H1 (cell line): ENCODE measurements around the gene OSBPL2. TPM values are rescaled to one million over a fixed set of nuclear protein-coding genes. Genes with fewer than 3 reads are reported as not detected.

ENCODE experiments used
- CHD7 ChIP-seq: fragments of 300-600 bp; sonication (generic); IDR thresholded peaks from 2 replicates; pipeline ENCODE4 v1.7.1; 2012; ENCODE audit warnings: low read length, moderate library complexity, mild to moderate bottlenecking, inconsistent platforms; ENCODE audit not compliant: insufficient replicate concordance
- CTBP2 ChIP-seq: IDR thresholded peaks from 2 replicates; pipeline ENCODE4 v1.7.0; 2011; ENCODE audit warnings: borderline replicate concordance, mild to moderate bottlenecking, moderate library complexity, mixed read lengths, low read length; ENCODE audit not compliant: insufficient read depth, insufficient read length
- HDAC6 ChIP-seq: IDR thresholded peaks from one replicate; pipeline ENCODE4 v1.7.1; 2012; ENCODE audit warnings: low read depth, mild to moderate bottlenecking, inconsistent platforms, low read length, moderate library complexity
- KDM4A ChIP-seq: IDR thresholded peaks from one replicate; pipeline ENCODE4 v1.7.1; 2012; ENCODE audit warnings: low read depth, mild to moderate bottlenecking, moderate library complexity, low read length, inconsistent platforms; ENCODE audit not compliant: severe bottlenecking
- MAFK ChIP-seq: IDR thresholded peaks from 2 replicates; pipeline ENCODE4 v1.6.1; 2012; ENCODE audit warnings: low read depth, mild to moderate bottlenecking, improper control_type of control experiment, low read length
- SIRT6 ChIP-seq: IDR thresholded peaks from one replicate; pipeline ENCODE4 v1.7.1; 2012; ENCODE audit warnings: low read length, inconsistent platforms
- SIX5 ChIP-seq: IDR thresholded peaks from 2 replicates; pipeline ENCODE4 v1.6.1; 2011; ENCODE audit warnings: mild to moderate bottlenecking, low read depth, low read length
- TBP ChIP-seq: IDR thresholded peaks from 2 replicates; pipeline ENCODE4 v1.6.1; 2011; ENCODE audit warnings: low read depth, low read length, improper control_type of control experiment
- polyA plus RNA-seq, 7 experiments: library from polyadenylated mRNA; depleted of rRNA in 3 of 7; stranded (reverse) in 5 of 7; unstranded in 2 of 7; fragments of >200 nt in 5 of 7; fragments of 200-250 nt in 2 of 7; gene quantifications; 1 replicate in 5 of 7; 2 replicates in 1 of 7; 4 replicates in 1 of 7; pipeline versions ENCODE4 v1.2.1 to v1.2.3, GENCODE V29; 2011 to 2013; ENCODE audit warnings: missing spikeins in 2 of 7, mixed read lengths in 2 of 7
- total RNA-seq: library from RNA; stranded (reverse); fragmentation: NEBNext Ultra II Directional; extraction: Animal tissue kit (Norgen Biotek cat#: 25700); gene quantifications from 2 replicates; pipeline ENCODE4 v1.2.1, GENCODE V29; 2021

OSBPL2 gene
- total and polyA plus RNA-seq, 2 of the 8 experiments (the other 6 are each of a cell fraction or from before 2014, with no cell fraction given), result 11.7 to 42.4 TPM

- TF ChIP-seq CHD7 (no peak), SIX5 (no peak), SIRT6 (no peak), TBP (no peak), HDAC6 (no peak), MAFK (no peak), CTBP2 (no peak), KDM4A (no peak)
These were observed 88.8 kb downstream of the OSBPL2 start (continued) for GRCh38 chr20:62326959-62327725.
